NCI-H1417 treated with DMSO at 0.1 percent for 48 hours (cell line): ENCODE data around the gene LMBRD2.

Experiments
- DNase-seq: peaks from one replicate; lab custom pipeline; 2025; lab: John Stamatoyannopoulos, UW

LMBRD2 gene

GRCh38 chr5:36105819-36106218, 45.9 kb downstream of the LMBRD2 start:
- no peak for DNase-seq

DNA sequence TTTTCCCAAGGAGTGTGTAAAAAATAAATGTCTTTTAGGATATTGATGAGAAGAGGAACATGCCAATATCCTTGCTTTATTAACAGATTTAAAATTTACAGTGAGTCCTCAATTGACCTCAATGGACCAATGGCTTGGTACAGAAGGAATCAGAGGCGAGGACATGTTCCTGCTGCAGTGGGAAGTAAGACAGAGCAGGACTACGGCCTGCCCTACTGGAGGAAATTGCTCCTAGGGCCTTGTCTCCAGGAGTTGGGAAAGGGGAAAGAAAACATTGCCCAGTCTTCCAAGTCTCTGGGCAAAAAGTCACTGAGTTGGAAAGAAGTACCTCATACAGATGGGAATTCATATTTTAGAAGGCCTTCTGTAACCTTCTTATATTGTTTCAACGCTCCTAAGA, 51.9 kb downstream of the LMBRD2 start:
- no peak for DNase-seq

GRCh38 chr5:36096486-36096885, 55.2 kb downstream of the LMBRD2 start:
- DNase-seq: no peak

DNA sequence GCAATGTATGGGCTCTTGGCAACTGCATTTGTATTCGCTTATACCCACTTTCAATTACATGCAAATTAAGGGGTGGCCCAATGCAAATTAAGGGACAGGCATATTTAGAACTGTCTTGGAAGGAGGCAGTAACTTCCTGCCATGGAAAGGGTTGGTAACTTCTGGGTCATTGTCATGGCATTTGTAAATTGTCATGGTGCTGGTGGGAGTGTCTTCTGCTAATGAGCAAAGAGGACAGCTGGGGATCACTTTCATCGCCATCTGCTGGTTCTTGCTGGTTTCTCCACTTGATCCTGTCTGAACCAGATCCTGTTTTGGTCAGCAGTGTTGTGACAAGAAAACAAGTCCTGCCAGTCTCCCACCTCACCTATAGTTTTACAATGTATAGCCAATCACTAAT, 61.7 kb downstream of the LMBRD2 start:
- no peak for DNase-seq

DNA sequence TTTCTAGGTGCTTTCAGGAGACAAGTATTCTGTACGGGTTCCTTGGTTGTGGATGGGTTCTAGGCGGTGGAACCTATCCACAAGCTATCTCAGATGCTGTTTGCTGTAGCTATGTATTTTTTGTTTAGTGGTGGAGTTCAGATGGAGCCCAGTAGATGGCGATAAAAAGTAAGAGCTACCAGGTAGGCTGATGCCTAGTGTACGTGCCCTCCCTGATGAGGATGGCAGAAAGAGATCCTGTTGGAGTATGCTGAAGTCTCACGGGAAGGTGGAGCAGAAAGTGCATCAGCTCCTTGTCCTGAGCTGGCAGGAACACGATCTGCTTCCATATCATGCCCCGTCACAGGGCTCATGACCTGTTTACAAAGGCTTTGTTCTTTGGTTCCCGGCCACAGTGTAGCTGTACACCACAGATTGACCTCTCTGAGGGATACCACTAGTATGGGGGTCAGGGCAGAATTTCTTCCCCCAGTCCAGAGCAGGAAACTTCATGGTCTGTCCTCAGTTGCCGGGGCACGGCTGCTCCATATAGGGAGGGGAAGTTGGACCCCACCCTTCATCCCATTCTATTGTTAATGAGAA, 72.4 kb downstream of the LMBRD2 start:
- DNase-seq: no peak

GRCh38 chr5:36078430-36078829, 73.3 kb downstream of the LMBRD2 start:
- no peak for DNase-seq

DNA sequence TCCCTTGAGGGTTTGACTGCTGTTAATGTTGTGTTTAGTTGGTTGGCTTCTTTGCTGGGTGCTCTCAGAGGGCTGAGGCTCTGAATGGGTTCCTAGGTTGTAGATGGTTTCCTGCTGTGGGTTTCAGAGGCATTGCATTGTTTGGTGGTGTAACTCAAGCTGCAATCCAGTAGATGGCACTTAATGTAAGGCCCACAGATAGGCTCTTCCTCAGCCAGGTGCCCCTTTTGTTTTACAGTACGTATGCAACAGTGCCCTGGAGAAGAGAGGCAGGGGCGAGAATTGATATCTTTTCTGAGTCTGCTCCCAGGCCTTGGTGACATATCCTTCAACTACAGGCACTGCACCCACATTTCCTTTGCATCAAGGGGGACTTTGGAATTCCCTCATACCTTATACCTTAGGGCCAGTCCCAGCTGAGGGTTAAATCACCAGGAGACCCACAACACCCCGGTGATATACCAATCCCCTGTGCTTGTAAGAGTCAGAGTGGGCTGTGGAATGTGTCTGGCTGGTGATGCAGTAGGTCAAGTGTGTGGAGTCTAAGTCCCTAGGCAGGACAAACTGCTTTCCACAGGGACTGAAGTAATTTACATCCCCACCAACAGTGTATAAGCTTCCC, 78.0 kb downstream of the LMBRD2 start:
- DNase-seq: no peak

GRCh38 chr5:36070687-36071571, 80.8 kb downstream of the LMBRD2 start:
- DNase-seq: no peak

- DNase-seq: no peak
Measured at GRCh38 chr5:36068751-36069281, 82.9 kb downstream of the LMBRD2 start.

- no peak for DNase-seq
Measured at GRCh38 chr5:36066540-36067210, 85.0 kb downstream of the LMBRD2 start, which contains the start of gene UGT3A2. Gene UGT3A2 (minus strand): TSS chr5:36066882. CDS start chr5:36066789, 93 bp downstream.

GRCh38 chr5:36066001-36066539, 85.6 kb downstream of the LMBRD2 start:
- no peak for DNase-seq

- no peak for DNase-seq
Measured at GRCh38 chr5:36060420-36060887, 91.2 kb downstream of the LMBRD2 start.

DNA sequence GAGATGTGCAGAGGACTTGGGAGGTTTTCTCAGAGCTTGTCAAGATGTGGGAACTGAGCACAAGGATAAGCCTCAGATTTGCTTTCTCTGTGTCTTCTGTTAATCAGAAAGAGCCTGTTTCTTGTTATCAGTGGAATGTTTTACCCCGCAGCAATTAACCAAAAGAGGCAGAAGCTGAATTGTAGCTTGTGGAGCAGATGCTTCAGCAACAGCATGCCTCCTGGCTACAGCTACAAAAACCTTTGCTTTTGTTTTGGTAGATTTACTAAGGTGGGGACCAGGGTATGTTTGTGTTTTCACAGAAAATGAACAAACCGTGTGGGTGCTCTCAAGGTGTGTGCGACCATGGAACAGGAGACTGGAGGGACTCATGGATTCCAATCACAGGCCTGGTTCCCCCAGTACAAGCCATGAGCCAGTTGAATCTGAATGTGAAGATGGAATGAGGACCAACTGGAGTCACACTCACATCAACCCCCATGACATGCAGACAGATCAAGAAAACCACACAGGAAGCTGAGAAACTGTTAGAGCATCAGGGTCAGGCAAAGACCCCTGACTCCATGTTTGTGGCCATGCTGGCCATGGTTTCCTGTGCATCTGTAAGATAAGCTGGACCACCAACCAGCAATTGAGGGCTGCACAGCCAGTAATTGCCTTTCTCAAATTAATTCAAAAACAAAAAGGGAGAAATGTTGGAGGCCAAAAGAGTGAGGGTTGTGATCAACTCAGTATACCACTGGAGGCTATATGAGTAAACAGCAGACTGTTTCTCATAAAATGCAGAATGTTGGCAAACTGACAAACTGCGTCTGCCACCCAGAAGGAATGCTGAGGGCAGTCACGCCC, 91.9 kb downstream of the LMBRD2 start:
- no peak for DNase-seq

GRCh38 chr5:36058776-36059175, 92.9 kb downstream of the LMBRD2 start:
- DNase-seq: no peak

GRCh38 chr5:36057386-36057785, 94.3 kb downstream of the LMBRD2 start:
- no peak for DNase-seq

- DNase-seq: no peak
Measured at GRCh38 chr5:36056422-36056821, 95.3 kb downstream of the LMBRD2 start.

DNA sequence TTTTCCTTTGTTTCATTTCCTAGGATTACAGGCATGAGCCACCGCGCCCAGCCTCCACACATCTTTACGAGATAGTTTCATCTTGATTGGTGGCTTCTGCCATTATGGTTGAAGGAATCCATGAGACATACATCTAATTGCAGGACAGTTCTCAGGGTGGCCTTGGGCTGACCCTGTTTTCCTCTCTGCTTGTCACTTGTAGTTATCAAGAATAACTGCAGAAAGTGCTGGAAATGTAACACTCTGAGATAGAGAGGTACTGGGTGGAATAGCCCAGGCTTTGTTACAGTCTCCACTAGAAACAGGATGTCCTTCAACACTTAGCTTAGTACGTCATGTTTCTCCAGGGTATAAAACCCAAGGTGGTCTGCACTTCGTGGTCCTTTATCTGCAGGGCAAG, 95.7 kb downstream of the LMBRD2 start:
- DNase-seq: no peak

DNA sequence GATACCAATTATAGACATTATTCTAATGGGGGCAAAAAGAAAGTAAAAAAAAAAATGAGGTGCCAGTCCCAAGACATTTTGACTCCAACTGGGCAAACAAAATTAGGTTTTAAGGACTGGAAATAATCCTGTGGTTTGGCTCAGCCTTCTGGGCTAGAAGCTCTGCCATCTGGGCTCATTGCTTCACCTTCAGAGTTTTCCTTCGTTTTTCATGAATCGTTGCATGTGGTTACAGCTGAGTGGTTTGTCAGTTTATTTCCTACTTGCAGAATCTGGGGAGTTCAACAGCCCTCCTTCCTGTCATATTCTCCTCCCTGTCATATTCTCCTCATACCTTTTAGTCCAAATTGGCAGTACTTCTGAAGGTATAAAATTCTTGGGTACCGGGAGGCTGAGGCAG, 97.0 kb downstream of the LMBRD2 start:
- no peak for DNase-seq

- DNase-seq: no peak
Measured at GRCh38 chr5:36052538-36052937, 99.1 kb downstream of the LMBRD2 start.

- no peak for DNase-seq
Measured at GRCh38 chr5:36049949-36050348, 101.7 kb downstream of the LMBRD2 start.
